Measurements from ENCODE around the gene RIMKLB. TPM values are rescaled to one million over a fixed set of nuclear protein-coding genes. Genes with fewer than 3 reads are reported as not detected.

The RIMKLB gene
- polyA plus RNA-seq, 1 experiment = 22.0 TPM

DNA sequence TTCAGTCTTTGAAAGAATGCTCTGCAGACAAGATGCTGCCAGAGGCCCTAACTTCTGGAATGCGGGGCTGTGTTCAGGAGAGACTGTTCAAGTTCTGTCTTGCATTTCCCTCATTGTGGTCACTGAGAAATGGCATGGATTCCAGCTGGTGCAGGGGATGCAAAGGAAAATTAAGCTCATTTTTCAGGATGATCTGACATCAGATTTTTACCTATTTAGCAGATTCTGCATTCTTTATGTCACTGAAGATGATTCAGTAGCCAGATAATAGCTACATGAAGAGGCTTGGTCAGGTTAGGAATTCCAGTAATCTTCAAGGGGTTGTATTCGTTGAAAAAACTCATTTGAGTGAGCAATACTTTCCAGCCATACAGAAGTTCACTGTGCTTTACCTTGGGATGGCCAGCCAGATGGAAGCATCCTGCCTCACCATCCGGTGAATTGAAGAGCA is 19.1 kb upstream of the RIMKLB start:
- Histone ChIP-seq H3K9me3 (ENCODE audit: control insufficient read depth, insufficient read depth, low read length) (no peaks in the 10 kb centered on the region), H3K4me3 (ENCODE audit: low read depth, low read length) (no peak overlapping the region), H3K27me3 (ENCODE audit: control insufficient read depth, insufficient read depth, low read length) (no peaks in the 10 kb centered on the region), H3K27ac (ENCODE audit: low read depth, low read length) (no peak overlapping the region)
- TF ChIP-seq, protein P1, sequence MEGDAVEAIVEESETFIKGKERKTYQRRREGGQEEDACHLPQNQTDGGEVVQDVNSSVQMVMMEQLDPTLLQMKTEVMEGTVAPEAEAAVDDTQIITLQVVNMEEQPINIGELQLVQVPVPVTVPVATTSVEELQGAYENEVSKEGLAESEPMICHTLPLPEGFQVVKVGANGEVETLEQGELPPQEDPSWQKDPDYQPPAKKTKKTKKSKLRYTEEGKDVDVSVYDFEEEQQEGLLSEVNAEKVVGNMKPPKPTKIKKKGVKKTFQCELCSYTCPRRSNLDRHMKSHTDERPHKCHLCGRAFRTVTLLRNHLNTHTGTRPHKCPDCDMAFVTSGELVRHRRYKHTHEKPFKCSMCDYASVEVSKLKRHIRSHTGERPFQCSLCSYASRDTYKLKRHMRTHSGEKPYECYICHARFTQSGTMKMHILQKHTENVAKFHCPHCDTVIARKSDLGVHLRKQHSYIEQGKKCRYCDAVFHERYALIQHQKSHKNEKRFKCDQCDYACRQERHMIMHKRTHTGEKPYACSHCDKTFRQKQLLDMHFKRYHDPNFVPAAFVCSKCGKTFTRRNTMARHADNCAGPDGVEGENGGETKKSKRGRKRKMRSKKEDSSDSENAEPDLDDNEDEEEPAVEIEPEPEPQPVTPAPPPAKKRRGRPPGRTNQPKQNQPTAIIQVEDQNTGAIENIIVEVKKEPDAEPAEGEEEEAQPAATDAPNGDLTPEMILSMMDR (IDR thresholded peaks at IDR 0.05; ENCODE audit: low read depth, low read length) = no peak
- ChIA-PET POLR2A (no interaction called here), CTCF (interaction anchor here (0.6 to 11.4 kb wide), 7 partner anchors 21 to 371 kb away, joined by 3 to 138 read pairs (median 9); no protein-coding TSS in a partner anchor)
- DNase-seq (ENCODE audit: low read depth, low spot score) = no peak

DNA sequence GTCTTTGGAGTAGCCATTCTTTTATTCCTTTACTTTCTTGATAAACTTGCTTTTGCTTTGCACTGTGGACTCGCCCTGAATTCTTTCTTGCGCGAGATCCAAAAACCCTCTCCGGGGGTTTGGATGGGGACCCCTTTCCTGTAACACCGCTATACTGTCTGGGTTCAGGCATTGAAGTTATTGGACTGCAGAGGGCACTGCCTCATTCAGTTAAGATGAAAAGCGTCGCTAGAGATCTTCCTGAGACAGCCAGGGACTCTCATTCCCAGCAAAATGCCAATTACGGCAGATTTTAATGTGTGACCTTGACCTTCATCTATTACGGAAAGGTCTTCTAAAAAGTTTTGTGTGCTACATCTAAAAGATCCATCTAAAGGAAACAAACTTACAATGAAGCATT is 17.3 kb upstream of the RIMKLB start:
- Histone ChIP-seq H3K27me3 (ENCODE audit: control insufficient read depth, insufficient read depth, low read length) (peaks cover 3% of the 10 kb centered on the region), H3K27ac (ENCODE audit: low read depth, low read length) (no peak overlapping the region), H3K9me3 (ENCODE audit: control insufficient read depth, insufficient read depth, low read length) (no peaks in the 10 kb centered on the region), H3K4me3 (ENCODE audit: low read depth, low read length) (no peak overlapping the region)
- DNase-seq (ENCODE audit: low read depth, low spot score) = no peak
- TF ChIP-seq, protein P1 (IDR thresholded peaks at IDR 0.05; ENCODE audit: low read depth, low read length) = no peak
- ChIA-PET POLR2A (no interaction called here), CTCF (interaction anchor here (0.6 to 11.4 kb wide), 9 partner anchors 21 to 383 kb away, joined by 3 to 138 read pairs (median 9); no protein-coding TSS in a partner anchor)

DNA sequence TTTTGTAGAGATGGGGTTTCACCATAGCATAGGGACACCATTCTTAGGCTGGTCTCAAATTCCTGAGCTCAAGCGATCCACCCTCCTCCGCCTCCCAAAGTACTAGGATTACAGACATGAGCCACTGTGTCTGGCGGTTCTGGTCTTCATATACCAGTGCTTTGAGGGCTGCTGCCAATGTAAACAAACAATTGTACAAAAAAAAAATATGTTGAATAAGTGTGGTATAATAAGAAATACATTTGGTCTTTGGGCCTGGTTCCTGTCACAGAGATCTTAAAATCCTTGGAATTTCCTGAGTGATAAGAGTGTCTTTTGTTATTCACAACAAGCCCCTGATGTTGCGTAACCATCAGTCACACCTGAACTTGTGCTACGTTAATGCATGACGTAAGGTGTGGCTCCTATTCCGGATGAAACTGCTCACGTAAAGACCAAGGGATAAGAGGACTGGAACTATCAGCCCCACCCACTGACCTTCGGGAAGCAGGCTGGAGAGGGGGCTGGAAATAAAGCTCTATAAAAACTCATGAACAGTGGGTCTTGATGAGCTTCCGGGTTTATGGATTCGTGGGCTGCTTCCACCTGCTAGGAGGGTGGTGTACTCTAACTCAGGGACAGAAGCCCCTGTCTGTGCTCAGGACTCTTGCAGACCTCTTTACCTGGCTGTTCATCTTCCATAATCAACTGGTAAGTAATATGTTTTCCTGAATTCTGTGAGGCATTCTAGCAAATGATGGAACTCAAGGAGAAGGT is 16.5 kb upstream of the RIMKLB start:
- no peak for DNase-seq (ENCODE audit: low read depth, low spot score)
- ChIA-PET CTCF (interaction anchor here (0.6 to 11.4 kb wide), 24 partner anchors 12 to 382 kb away, joined by 3 to 138 read pairs (median 4); partner anchors contain the start of gene A2ML1), POLR2A (interaction anchor here (0.6 kb wide), 1 partner anchor 745 kb away, joined by 6 read pairs; no protein-coding TSS in a partner anchor)
- TF ChIP-seq, protein P1 (IDR thresholded peaks at IDR 0.05; ENCODE audit: low read depth, low read length) = no peak
- H3K4me3 ChIP-seq (ENCODE audit: low read depth, low read length) = no peak overlapping the region
- no peaks in the 10 kb centered on the region for H3K9me3 ChIP-seq (ENCODE audit: control insufficient read depth, insufficient read depth, low read length)
- H3K27ac ChIP-seq (ENCODE audit: low read depth, low read length) = no peak overlapping the region
- H3K27me3 ChIP-seq (ENCODE audit: control insufficient read depth, insufficient read depth, low read length) = peaks cover 3% of the 10 kb centered on the region

DNA sequence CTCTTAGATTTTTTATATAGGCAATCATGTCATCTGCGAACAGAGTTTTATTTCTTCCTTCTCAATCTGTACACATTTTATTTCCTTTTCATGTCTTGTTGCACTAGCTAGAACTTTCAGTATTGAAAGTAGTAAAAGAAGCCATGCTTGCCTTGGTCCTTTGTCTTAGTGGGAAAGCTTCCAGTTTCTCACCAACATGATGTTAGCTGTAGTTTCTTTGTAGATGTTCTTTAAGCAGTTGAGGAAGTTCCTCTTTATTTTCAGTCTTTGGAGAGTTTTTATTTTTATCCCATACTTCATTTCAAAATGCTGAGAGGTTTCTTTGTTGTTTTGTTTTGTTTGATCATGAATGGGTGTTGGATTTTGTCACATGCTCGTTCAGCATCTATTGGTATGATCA is 12.7 kb upstream of the RIMKLB start:
- Histone ChIP-seq H3K4me3 (ENCODE audit: low read depth, low read length) (no peak overlapping the region), H3K9me3 (ENCODE audit: control insufficient read depth, insufficient read depth, low read length) (no peaks in the 10 kb centered on the region), H3K27ac (ENCODE audit: low read depth, low read length) (no peak overlapping the region), H3K27me3 (ENCODE audit: control insufficient read depth, insufficient read depth, low read length) (peaks cover 3% of the 10 kb centered on the region)
- no peak for DNase-seq (ENCODE audit: low read depth, low spot score)
- ChIA-PET CTCF (interaction anchor here (1.0 to 11.4 kb wide), 4 partner anchors 27 to 364 kb away, joined by 3 to 138 read pairs (median 9); no protein-coding TSS in a partner anchor), POLR2A (no interaction called here)
- TF ChIP-seq, protein P1 (IDR thresholded peaks at IDR 0.05; ENCODE audit: low read depth, low read length) = no peak
